GM13976 (cell line): ENCODE results near the gene THY1.

Source experiments
- DNase-seq: peaks from one replicate; pipeline ENCODE4 v3.0.0; 2012; ENCODE audit warnings: low spot score
- CTCF ChIP-seq: IDR thresholded peaks from 2 replicates; pipeline ENCODE4 v1.5.1; 2012; ENCODE audit warnings: borderline replicate concordance, mild to moderate bottlenecking; ENCODE audit not compliant: insufficient read depth; ENCODE audit errors: extremely low read depth, missing control alignments, control extremely low read depth
- in situ Hi-C: fragments of 300-500 bp; cut with MboI; formaldehyde crosslinking; loops from one replicate; pipeline ENCODE4 v1.12.0; 2022; ENCODE audit warnings: low sequenced_read_pairs, mixed read lengths, inconsistent platforms; ENCODE audit not compliant: unreplicated experiment

The THY1 gene

GRCh38 chr11:119422809-119423508 is at the start of gene THY1:
Gene THY1 (minus strand): TSS chr11:119423172. CDS start chr11:119420905, 2,267 bp downstream.
- DNase-seq, result peak; percentile 47
- no peak for TF ChIP-seq CTCF
- in situ Hi-C loops, result no loop called here

GRCh38 chr11:119472186-119472855 is 49.3 kb upstream of the THY1 start:
- no peak for DNase-seq
- TF ChIP-seq CTCF, result no peak
- in situ Hi-C loops, result loop anchor here (10.0 kb wide), 1 partner anchor 118 kb away; no protein-coding TSS in a partner anchor

- DNase-seq, result no peak
- TF ChIP-seq CTCF, result no peak
- in situ Hi-C loops, result loop anchor here (10.0 kb wide), 1 partner anchor 117 kb away; no protein-coding TSS in a partner anchor
Measured at GRCh38 chr11:119471329-119471728, 48.4 kb upstream of the THY1 start.

DNA sequence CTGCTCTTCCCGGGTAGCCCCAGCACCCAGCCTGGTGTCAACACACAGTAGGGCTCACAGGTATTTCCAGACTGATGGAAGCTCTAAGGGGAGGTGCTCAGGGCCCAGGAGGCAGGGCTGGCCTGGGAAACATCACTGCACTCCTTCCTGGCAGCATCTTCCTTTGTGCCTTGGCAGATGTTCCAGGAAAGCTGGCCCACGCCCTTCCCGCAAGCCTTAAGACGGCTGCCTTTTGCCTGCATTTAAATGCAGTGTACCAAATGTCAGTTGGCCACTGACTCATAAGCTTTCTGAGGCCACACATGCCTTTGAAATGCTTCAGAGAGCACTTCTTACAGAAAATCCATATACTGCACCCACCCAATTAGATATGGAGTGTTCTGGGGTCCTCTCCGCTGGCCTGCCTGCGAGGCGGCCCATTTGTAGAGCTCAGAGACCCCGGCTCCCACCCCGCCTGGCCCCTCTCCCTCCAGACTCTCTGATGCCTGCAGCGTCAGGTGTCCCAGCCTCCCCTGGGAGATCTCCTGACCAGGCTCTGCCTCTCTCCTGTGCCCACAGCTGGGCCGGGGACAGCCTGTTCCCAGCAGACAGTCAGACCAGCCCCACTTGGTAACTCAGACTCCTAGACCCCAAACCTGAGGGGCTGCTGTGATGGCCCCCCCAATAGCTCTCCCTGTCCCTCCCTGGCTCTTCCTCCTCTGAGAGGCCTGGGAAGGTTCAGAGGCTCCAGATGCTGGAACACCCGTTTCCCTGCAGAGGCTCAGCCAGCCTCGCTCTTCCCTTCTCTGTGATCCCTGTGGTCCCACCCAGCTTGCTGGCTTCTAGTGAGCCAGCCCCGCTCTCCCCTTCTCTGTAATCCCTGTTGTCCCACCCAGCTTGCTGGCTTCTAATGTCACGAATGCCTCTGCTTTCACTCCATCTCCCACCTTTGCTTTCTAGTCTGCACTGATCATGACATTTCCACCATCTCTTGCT is 47.6 kb upstream of the THY1 start:
- in situ Hi-C loops, result loop anchor here (10.0 kb wide), 1 partner anchor 116 kb away; no protein-coding TSS in a partner anchor
- DNase-seq, result no peak
- TF ChIP-seq CTCF, result no peak

DNA sequence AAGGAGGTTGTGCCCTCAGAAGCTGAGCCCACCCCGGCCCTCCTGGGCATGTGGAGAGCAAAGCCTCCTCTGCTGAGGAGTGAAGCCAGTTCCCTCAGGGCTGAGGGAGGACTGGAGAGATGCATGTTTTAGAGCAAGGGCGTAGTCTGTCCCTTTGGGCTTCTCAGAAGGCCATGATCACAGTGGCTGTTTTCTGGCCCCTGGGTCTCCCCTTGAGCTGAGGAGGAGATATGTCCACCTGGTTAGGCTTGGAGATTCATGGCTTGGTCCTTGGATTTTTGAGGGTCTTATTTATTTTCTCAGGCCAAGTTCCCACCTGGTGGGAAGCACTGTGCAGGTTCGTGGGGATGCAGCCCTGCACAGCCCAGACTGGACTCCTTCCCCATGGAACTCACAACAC is 46.5 kb upstream of the THY1 start:
- in situ Hi-C loops, result no loop called here
- DNase-seq, result no peak
- TF ChIP-seq CTCF, result no peak

- in situ Hi-C loops, result no loop called here
- no peak for DNase-seq
- no peak for TF ChIP-seq CTCF
Measured at GRCh38 chr11:119468511-119468910, 45.5 kb upstream of the THY1 start.
